GM21529 (cell line): Measurements from ENCODE around the gene BIRC6.

ENCODE experiments used
- ATAC-seq: cut with Tn5 transposase; IDR thresholded peaks from one replicate; pipeline ENCODE4 v1.9.1; 2021; ENCODE audit not compliant: unreplicated experiment

Gene BIRC6

GRCh38 chr2:32372519-32373182, 15.8 kb downstream of the BIRC6 start:
- ATAC-seq, result no peak

GRCh38 chr2:32375228-32375892, 18.5 kb downstream of the BIRC6 start:
- ATAC-seq, result no peak

DNA sequence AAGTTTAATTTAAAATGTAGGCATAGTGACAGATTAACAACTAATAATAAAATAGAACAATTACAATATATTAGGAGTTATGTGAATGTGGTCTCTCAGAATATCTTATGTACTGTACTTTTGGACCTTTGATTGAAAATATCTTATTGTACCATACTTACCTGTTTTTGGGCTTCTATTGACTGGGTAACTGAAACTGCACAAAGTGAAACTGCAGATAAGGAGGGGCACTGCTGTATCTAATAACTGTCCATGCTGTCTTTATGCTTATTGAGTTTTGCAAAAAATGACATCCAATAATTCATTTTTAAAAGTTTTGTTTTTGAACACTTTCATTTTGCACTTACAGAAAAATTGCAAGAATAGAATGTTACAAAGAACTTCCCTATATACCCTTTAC, 19.9 kb downstream of the BIRC6 start:
- no peak for ATAC-seq

- no peak for ATAC-seq
Observed at GRCh38 chr2:32377928-32378327, 21.1 kb downstream of the BIRC6 start.

DNA sequence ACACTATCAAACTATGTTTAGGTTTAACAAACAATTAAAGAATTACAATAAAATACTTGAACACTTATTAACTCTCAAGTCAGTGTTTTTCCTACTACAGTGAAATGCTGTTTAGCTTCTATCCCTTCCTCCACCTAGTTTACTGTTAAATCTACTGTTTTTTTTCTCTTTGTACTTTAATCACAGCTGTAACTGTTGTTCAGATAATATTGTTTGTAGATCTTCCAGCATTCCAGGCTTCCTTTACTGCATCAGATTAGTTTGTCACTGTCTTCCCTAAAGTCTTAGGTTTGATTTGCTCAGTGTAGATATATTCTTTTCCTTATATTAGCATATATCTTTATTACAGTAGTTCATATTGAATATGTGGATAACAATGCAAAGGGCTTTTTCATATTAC, 22.5 kb downstream of the BIRC6 start:
- ATAC-seq, result no peak

DNA sequence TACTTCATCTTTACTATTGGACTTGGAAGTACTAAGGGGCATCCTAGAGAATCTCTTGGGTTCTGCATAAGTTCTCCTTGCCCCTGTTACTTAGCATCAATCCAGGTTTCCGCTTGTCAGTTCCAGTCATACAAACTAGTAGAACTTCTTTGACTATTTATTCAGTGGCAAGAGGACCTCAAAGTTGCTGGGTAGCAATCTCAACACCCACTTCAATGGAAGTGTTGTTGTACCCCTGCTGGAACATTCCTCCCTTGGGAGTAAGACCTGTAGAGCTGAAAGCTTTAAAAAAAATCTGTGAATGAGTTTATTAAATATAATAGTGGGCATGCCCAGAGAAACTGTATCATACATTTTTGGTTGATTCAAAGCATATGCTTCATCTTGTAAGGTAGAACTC, 27.0 kb downstream of the BIRC6 start:
- ATAC-seq, result no peak

GRCh38 chr2:32384529-32384928, 27.7 kb downstream of the BIRC6 start:
- no peak for ATAC-seq

GRCh38 chr2:32386739-32387138, 29.9 kb downstream of the BIRC6 start:
- no peak for ATAC-seq

GRCh38 chr2:32399221-32399620, 42.4 kb downstream of the BIRC6 start:
- ATAC-seq, result no peak

DNA sequence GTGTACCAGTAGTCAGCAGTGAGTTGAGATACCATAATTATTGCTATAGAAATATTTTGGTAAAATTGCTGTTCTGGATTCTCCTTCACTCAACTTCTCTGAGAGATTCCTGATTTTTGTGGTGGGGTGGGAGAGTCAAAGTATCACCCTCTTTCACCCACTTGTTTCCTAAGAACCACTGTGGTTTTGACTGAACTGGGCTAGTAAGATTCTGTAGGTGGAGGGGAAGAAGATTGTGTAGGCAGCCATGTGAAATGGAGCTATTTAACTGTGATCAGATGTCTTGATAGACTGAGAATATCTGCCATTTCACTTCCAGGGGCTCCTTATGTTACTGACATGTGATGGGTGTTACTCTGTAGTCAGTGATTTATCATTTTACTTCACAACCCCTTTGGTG, 45.3 kb downstream of the BIRC6 start:
- ATAC-seq, result no peak

DNA sequence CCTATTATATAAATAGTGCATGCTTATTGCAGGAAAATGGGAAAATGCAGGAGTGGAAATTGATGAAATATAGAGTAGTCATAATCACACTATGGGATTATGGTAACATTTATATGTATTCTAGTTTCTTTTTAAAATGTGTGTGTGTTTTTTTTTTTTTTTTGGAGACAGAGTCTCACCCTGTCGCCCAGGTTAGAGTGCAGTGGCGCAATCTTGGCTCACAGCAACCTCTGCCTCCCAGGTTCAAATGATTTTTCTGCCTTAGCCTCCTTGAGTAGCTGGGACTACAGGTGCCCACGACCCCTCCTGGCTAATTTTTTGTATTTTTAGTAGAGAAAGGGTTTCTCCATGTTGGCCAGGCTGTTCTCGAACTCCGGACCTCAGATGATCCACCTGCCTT, 47.0 kb downstream of the BIRC6 start:
- ATAC-seq, result no peak

GRCh38 chr2:32404691-32405090, 47.9 kb downstream of the BIRC6 start:
- ATAC-seq, result no peak

DNA sequence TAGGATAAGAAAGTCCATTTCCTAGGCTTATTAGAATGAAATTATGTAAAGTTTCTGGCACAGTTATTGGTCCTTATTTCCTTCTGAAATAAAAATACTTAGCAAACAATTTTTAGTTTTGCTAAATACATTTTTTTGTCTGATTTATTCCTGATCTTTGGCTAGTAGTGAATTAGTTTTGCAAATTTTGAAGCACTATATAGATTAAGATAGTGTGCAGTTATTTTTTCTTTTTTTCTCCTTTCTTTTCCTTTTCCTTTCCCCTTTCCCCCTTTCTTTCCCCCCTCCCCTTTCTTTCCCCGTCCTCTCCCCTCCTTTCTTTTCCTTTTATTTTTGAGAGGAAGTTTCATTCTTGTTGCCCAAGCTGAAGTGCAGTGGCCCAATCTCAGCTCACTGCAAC, 59.7 kb downstream of the BIRC6 start:
- ATAC-seq, result no peak

- no peak for ATAC-seq
Observed at GRCh38 chr2:32417659-32418058, 60.8 kb downstream of the BIRC6 start.

DNA sequence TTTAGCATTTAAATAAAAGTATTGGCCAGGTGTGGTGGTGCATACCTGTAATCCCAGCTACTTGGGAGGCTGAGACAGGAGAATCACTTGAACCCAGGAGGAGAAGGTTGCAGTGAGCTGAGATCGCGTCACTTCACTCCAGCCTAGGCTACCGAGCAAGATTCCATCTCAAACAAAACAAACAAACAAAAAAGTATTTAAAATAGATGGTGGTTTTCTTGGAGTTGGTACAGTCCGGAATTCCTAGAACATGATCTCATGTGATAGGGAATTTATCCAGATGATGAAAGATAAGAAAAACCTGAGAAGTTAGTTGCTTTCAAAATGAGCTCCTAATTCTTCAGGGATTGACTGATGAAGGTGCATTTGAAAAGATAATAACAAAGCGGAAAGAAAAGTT, 62.0 kb downstream of the BIRC6 start:
- no peak for ATAC-seq

GRCh38 chr2:32422133-32422532, 65.3 kb downstream of the BIRC6 start:
- no peak for ATAC-seq

GRCh38 chr2:32423536-32423935, 66.7 kb downstream of the BIRC6 start:
- ATAC-seq, result no peak

DNA sequence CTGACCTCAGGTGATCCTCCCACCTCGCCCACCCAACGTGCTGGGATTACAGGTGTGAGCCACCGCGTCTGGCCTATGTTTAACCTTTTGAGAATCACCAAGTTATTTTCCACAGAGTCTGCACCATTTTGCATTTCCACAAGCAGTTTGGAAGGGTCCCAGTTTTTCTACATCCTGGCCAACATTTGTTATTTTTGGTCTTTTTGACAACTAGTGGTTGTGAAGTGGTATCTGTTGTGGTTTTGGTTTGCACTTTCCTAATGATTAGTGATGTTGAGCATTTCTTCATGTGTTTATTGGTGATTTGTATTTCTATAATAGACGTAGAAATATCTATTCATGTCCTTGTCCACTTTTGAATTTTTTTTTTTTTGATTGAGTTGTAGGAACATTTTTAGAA, 67.9 kb downstream of the BIRC6 start:
- ATAC-seq, result no peak

- no peak for ATAC-seq
Observed at GRCh38 chr2:32425719-32426141, 68.9 kb downstream of the BIRC6 start.

DNA sequence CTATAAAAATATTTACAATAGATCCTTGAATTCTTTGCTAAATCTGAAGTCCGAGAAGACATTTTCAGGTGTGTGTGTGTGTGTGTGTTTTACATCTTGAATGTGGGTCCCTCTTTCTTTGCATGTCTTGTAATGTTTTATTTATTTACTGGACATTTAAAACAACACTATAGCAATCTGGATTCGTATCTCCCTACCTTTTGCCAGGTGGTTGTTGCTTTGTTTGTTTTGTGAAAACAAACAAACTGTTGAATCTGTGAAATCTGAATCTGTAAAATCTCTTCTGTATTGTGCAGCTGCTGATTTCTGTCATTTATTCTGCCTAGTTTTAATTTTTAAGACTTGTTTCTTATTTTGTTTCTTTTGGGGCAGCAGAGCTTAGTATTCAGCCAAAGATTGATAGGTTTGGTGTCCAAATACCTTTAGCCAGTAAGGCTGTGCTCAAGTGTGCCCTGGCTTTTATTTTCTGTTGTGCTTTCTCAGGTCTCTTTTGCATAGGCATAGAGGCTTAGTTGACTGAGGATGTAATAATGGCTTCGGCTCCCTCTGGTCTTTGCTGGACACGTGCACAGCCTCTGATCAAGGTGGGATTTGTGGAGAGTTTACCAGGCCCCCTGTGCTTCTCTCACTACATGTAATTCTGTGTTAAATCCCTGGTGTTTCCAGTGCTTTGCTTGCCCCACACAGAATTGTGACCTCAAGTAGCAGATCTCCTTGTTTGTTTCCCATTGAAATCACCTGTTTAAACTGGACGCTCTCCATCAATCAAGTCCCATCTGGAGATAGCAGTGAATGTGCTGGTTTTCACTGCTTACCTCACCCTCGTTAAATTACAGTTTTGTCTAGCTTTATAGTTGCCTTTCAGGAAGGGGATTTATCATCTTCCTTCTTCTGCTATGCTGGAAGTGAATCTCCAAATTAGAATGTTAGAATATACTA, 71.1 kb downstream of the BIRC6 start:
- ATAC-seq, result no peak

DNA sequence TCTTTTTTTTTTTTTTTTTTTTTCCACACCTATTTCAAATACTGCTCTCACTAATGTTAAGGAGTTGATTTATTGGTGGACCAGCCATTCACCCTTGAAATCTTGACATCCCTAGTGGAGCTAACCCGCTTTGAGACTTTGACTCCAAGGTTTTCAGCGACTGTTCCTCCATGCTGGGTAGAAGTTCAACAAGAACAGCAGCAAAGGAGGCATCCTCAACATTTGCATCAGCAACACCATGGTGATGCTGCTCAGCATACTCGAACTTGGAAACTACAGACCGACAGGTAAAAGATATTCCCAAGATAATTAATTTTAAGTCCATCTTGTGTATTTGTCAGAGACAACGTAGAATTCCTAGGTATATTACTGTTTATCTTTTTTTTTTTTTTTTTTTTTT, 74.0 kb downstream of the BIRC6 start:
- ATAC-seq, result no peak

DNA sequence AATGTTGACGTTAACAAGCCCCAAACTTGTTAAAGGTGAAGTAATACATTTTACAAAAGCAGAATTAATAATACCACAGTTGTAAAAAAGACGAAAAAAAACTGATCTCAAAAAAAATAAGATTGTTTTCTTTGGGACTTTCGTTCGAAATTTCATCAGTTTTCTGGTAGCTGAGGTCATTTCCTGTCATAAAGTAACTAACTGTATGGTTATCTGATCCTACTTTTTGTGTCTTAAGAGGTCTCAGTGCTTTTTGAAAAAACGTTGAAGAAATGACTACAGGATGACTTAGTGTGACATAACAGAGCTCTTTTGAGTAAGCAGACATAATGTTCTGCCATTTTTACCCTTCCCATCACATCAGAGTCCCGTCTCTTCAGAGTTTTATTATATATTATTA, 79.3 kb downstream of the BIRC6 start:
- ATAC-seq, result no peak
